Measurements from ENCODE around the gene ZNF277.

DNA sequence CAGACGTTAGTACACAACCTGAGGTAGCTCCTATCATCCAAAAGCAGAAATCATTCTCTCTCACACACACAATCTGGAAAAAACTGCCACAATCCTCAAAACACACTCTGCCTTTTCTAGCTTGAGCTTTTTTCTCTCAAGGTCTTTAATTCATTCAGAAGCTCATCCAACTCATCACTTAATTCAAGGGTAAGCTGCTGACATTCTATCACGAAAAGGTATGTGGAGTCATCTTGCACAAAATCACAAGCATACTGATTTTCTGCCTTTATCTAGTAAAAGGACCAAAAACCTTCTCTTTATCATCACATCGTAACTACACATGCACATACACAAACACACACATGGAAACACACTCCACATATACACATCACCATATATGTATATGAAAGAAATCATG is 32.3 kb upstream of the ZNF277 start:
- TF ChIP-seq, protein P1, sequence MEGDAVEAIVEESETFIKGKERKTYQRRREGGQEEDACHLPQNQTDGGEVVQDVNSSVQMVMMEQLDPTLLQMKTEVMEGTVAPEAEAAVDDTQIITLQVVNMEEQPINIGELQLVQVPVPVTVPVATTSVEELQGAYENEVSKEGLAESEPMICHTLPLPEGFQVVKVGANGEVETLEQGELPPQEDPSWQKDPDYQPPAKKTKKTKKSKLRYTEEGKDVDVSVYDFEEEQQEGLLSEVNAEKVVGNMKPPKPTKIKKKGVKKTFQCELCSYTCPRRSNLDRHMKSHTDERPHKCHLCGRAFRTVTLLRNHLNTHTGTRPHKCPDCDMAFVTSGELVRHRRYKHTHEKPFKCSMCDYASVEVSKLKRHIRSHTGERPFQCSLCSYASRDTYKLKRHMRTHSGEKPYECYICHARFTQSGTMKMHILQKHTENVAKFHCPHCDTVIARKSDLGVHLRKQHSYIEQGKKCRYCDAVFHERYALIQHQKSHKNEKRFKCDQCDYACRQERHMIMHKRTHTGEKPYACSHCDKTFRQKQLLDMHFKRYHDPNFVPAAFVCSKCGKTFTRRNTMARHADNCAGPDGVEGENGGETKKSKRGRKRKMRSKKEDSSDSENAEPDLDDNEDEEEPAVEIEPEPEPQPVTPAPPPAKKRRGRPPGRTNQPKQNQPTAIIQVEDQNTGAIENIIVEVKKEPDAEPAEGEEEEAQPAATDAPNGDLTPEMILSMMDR (IDR thresholded peaks at IDR 0.05; ENCODE audit: low read depth, low read length) = no peak
- TF ChIP-seq POLR2A (IDR thresholded peaks at IDR 0.05; ENCODE audit: extremely low read depth, insufficient read length) = no peak
